B cell (primary cell): ENCODE data around the gene ACOXL. TPM values are rescaled to one million over a fixed set of nuclear protein-coding genes. Genes with fewer than 3 reads are reported as not detected.

Experiments used
- ATAC-seq: fragments of 200-7000 bp; cut with Tn5 transposase; one replicate; pipeline ENCODE4 v1.10.0; 2021; ENCODE audit warnings: low read depth, mild to moderate bottlenecking, moderate number of reproducible peaks, moderate library complexity
- CTCF ChIA-PET: fragments of 350-600 bp; sonication (Branson Sonifier 250); formaldehyde crosslinking; loops from one replicate; lab custom pipeline; 2021; ENCODE audit warnings: antibody characterized with exemption, inconsistent platforms; lab: Charles Lee
- POLR2A ChIA-PET: fragments of 350-600 bp; sonication (Branson Sonifier 250); formaldehyde crosslinking; loops from one replicate; lab custom pipeline; 2021; ENCODE audit warnings: antibody characterized with exemption; lab: Charles Lee
- DNase-seq: peaks from one replicate; pipeline ENCODE4 v3.0.0; 2013
- H2AFZ ChIP-seq: 2 replicates; pipeline ENCODE4 v1.6.1; 2012; ENCODE audit warnings: mild to moderate bottlenecking, low read depth, low read length; ENCODE audit not compliant: insufficient read depth, poor library complexity, severe bottlenecking
- H3K27ac ChIP-seq, 2 donors: 1 replicate in 1 of 2; 2 replicates in 1 of 2; pipeline ENCODE4 v1.5.1; 2012 to 2013; ENCODE audit warnings: low read length in 2 of 2, mild to moderate bottlenecking in 2 of 2, moderate library complexity in 1 of 2
- H3K27me3 ChIP-seq, 4 experiments: fragments of 200-600 bp in 1 of 4; sonication (generic) in 1 of 4; replicated peaks in 1 of 4; 1 replicate in 2 of 4; 2 replicates in 2 of 4; pipeline versions ENCODE4 v1.6.1 to v1.7.0; 2013 to 2016; ENCODE audit warnings: low read length in 3 of 4, mild to moderate bottlenecking in 2 of 4, mixed read lengths in 1 of 4, moderate library complexity in 1 of 4; ENCODE audit not compliant: insufficient read depth in 4 of 4, control insufficient read depth in 3 of 4; ENCODE audit errors: control extremely low read depth in 1 of 4
- H3K36me3 ChIP-seq, 2 experiments: replicated peaks in 1 of 2; 1 replicate in 1 of 2; 2 replicates in 1 of 2; pipeline versions ENCODE4 v1.6.1 to v1.7.1; 2013; ENCODE audit warnings: low read length in 1 of 2; ENCODE audit not compliant: insufficient read depth in 2 of 2, control insufficient read depth in 1 of 2; ENCODE audit errors: control extremely low read depth in 1 of 2, extremely low read depth in 1 of 2
- H3K4me1 ChIP-seq, 2 donors: fragments of 200-600 bp in 1 of 2; sonication (generic) in 1 of 2; 1 replicate in 1 of 2; 2 replicates in 1 of 2; pipeline versions ENCODE4 v1.5.1 to v1.6.1; 2013 to 2017; ENCODE audit warnings: low read length in 2 of 2; ENCODE audit not compliant: control insufficient read depth in 2 of 2, insufficient read depth in 2 of 2
- H3K4me2 ChIP-seq: replicated peaks from 2 replicates; pipeline ENCODE3; 2012; ENCODE audit warnings: mild to moderate bottlenecking, low read depth, low read length; ENCODE audit not compliant: poor library complexity, severe bottlenecking
- H3K4me3 ChIP-seq, 5 experiments: fragments of 200-600 bp in 1 of 5; sonication (generic) in 1 of 5; 1 replicate in 3 of 5; 2 replicates in 2 of 5; pipeline versions ENCODE4 v1.5.1 to v1.7.0; 2011 to 2016; ENCODE audit warnings: low read length in 4 of 5, mild to moderate bottlenecking in 4 of 5, low read depth in 2 of 5, control low read depth in 1 of 5, moderate library complexity in 1 of 5; ENCODE audit not compliant: insufficient read depth in 1 of 5; ENCODE audit errors: control extremely low read depth in 1 of 5, extremely low read depth in 1 of 5
- H3K79me2 ChIP-seq: fragments of 200-600 bp; sonication (generic); one replicate; pipeline ENCODE4 v1.6.0; 2016; ENCODE audit warnings: low read length; ENCODE audit not compliant: control insufficient read depth, insufficient read depth
- H3K9ac ChIP-seq: fragments of 200-600 bp; sonication (generic); 2 replicates; pipeline ENCODE4 v1.6.1; 2017; ENCODE audit warnings: mild to moderate bottlenecking, low read length, moderate library complexity
- H3K9me3 ChIP-seq, 3 donors: one replicate each; pipeline versions ENCODE4 v1.6.1 to v1.7.1; 2013; ENCODE audit warnings: low read length in 2 of 3; ENCODE audit not compliant: control insufficient read depth in 2 of 3, insufficient read depth in 1 of 3; ENCODE audit errors: control extremely low read depth in 1 of 3
- H4K20me1 ChIP-seq: 2 replicates; pipeline ENCODE4 v1.6.0; 2012; ENCODE audit warnings: mild to moderate bottlenecking, low read length; ENCODE audit not compliant: insufficient read depth, control insufficient read depth, poor library complexity, severe bottlenecking
- H3K27ac Mint-ChIP-seq: one replicate; pipeline ENCODE4 v1.8.0; 2021; ENCODE audit warnings: mixed read lengths
- H3K27me3 Mint-ChIP-seq: one replicate; pipeline ENCODE4 v1.8.0; 2021; ENCODE audit warnings: mixed read lengths
- H3K4me1 Mint-ChIP-seq: one replicate; pipeline ENCODE4 v1.8.0; 2021; ENCODE audit warnings: mixed read lengths
- H3K4me3 Mint-ChIP-seq: one replicate; pipeline ENCODE4 v1.8.0; 2021; ENCODE audit warnings: mixed read lengths
- H3K9me3 Mint-ChIP-seq: one replicate; pipeline ENCODE4 v1.8.0; 2022; ENCODE audit warnings: mixed read lengths; ENCODE audit not compliant: insufficient read depth
- CTCF ChIP-seq: fragments of 200-600 bp; IDR thresholded peaks from one replicate; pipeline ENCODE4 v1.8.0; 2022; ENCODE audit warnings: antibody characterized with exemption, mild to moderate bottlenecking
- EZH2 ChIP-seq: IDR thresholded peaks from 2 replicates; pipeline ENCODE4 v1.6.1; 2012; ENCODE audit warnings: borderline replicate concordance, low read depth, mild to moderate bottlenecking, moderate library complexity, low read length; ENCODE audit not compliant: insufficient read depth, poor library complexity, severe bottlenecking
- WGBS: methylation state at CpG from one replicate; pipeline ENCODE4 v1.1.5; 2013; ENCODE audit warnings: missing lambda C conversion rate; ENCODE audit not compliant: insufficient coverage; 5-methylcytosine and 5-hydroxymethylcytosine counted together
- intact Hi-C: fragments of 100-400 bp; cut with micrococcal nuclease; formaldehyde crosslinking; loops from one replicate; pipeline ENCODE4 v1.10.0; 2022
- polyA plus RNA-seq: library from polyadenylated mRNA; depleted of rRNA; stranded (reverse); fragments of >200 nt; gene quantifications from 2 replicates; pipeline ENCODE4 v1.2.3, GENCODE V29; 2012
- total RNA-seq, 2 donors: library from RNA; stranded (reverse); fragments of 120-200 nt in 1 of 2; gene quantifications; 1 replicate in 1 of 2; 2 replicates in 1 of 2; pipeline versions ENCODE4 v1.2.3 to v1.2.4, GENCODE V29; 2013 to 2022

Gene ACOXL
- total and polyA plus RNA-seq, 2 donors (not counting 1 experiment from before 2014, with no cell fraction given) = 0.06 TPM; not detected in 1

DNA sequence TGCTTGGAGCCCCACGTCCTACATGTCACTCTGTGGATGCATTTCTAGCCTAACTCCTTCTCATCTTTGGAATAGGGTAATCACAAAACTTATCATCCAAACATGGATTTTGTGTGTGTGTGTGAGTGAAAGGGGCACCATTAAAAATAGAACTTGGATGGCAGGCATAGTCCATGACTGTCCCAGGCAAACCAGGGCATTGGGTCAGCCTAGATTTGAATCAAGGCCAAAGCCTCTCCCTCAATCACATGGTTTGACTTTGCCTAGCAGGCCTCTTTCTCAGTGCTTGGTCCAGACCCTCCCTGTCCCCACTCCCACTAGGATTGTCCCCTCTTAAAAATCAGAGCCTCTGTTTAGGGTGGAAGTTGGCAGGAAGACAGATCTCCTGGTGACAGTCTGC lies 320.9 kb downstream of the ACOXL start:
- Histone ChIP-seq H3K9ac (no peak overlapping the region), H3K9me3 (no peaks in the 10 kb centered on the region), H3K4me3 (no peak overlapping the region), H3K79me2 (no peaks in the 10 kb centered on the region), H4K20me1 (no peaks in the 10 kb centered on the region), H3K27me3 (no peaks in the 10 kb centered on the region), H3K27ac (no peak overlapping the region), H2AFZ (no peak overlapping the region), H3K4me1 (peaks cover 55 to 66% of the 10 kb centered on the region in 2 donors), H3K36me3 (no peaks in the 10 kb centered on the region), H3K4me2 (no peak overlapping the region)
- no peak overlapping the region for H3K4me3 Mint-ChIP-seq
- H3K4me1 Mint-ChIP-seq = peaks cover 63% of the 10 kb centered on the region
- ATAC-seq (no peak), DNase-seq (no peak)
- TF ChIP-seq EZH2 (no peak), CTCF (no peak)
- H3K27me3 Mint-ChIP-seq = no peaks in the 10 kb centered on the region
- ChIA-PET POLR2A (no interaction called here), CTCF (no interaction called here)
- intact Hi-C loops = loop anchor here (10.0 kb wide), 1 partner anchor 152 kb away; no protein-coding TSS in a partner anchor
- WGBS = no CpG with 5 or more reads among the region's 1 CpG
- no peak overlapping the region for H3K27ac Mint-ChIP-seq
- H3K9me3 Mint-ChIP-seq = no peaks in the 10 kb centered on the region

DNA sequence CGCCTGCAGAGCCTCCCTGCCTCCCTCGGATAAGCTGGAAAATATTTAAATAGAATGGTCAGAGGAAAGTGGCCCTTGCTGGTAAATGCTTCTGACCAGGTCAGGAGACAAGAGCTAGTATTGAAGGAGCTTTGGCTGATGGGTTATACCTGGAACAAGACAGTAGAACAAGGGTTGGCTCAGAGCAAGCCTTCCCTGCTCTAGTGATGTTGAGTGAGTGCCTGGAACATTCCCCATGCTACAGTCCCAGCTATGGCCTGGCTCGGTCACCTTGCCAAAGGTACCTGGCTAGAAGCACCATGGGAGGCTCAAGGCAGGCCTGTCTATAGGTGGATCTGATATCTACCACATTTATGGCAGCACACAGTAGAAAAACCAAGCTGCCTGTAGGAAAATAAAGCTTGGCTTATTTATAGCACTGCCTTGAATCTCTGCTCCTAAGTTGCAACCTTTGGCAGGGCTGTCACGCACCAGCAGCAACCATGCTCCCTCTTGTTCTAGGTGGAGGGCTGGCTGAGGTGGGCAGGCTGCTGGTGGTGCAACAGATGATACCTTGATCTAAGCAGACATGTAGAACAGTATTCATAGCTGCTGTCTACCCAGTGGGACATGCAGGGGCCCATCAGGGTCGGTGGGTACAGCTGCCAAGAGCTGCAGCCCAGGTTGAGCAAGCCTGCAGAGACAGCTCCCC lies 321.6 kb downstream of the ACOXL start:
- Histone ChIP-seq H3K4me3 (no peak overlapping the region), H3K4me2 (peak overlapping the region; percentile 56), H3K36me3 (no peaks in the 10 kb centered on the region), H3K9me3 (no peaks in the 10 kb centered on the region), H3K27me3 (no peaks in the 10 kb centered on the region), H2AFZ (no peak overlapping the region), H3K4me1 (peaks cover 61 to 73% of the 10 kb centered on the region in 2 donors), H3K9ac (no peak overlapping the region), H3K27ac (no peak overlapping the region), H4K20me1 (no peaks in the 10 kb centered on the region), H3K79me2 (no peaks in the 10 kb centered on the region)
- 79% methylated on average over 4 of the region's 5 CpGs for WGBS
- intact Hi-C loops = loop anchor here (10.0 kb wide), 1 partner anchor 151 kb away; no protein-coding TSS in a partner anchor
- H3K9me3 Mint-ChIP-seq = no peaks in the 10 kb centered on the region
- ChIA-PET POLR2A (no interaction called here), CTCF (no interaction called here)
- H3K27ac Mint-ChIP-seq = no peak overlapping the region
- H3K4me1 Mint-ChIP-seq = peaks cover 67% of the 10 kb centered on the region
- H3K4me3 Mint-ChIP-seq = no peak overlapping the region
- ATAC-seq (no peak), DNase-seq (no peak)
- TF ChIP-seq EZH2 (no peak), CTCF (no peak)
- no peaks in the 10 kb centered on the region for H3K27me3 Mint-ChIP-seq
